ENCODE data around the gene CLDN19. TPM values are rescaled to one million over a fixed set of nuclear protein-coding genes. Genes with fewer than 3 reads are reported as not detected.

Gene CLDN19
- total and polyA plus RNA-seq, 2 of the 8 experiments (the other 6 are each of a cell fraction or from before 2014, with no cell fraction given): 9.7 to 17.2 TPM

DNA sequence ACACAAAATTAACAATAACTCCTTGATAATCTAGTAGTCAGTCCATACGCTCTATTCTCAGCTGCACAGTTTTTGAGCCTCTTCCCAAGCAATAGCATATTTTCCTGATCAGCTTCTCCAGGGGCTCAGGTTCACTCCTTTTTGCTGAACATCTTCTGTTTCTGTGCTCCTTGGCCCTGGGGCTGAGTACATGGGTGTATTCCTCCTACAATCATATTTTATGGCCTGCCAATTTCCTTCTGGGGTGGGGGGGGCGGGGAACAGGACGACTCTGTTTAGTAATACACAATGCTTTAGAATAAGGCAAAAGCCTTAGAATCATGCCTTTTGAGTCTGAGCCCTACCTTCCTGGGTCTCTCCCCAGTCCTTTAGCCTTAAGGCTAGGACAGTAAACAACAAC, 8.5 kb downstream of the CLDN19 start:
- no peak overlapping the region for H2BK5ac ChIP-seq (ENCODE audit: low read depth, low read length)
- H3K9me3 ChIP-seq (ENCODE audit: insufficient read depth in 2 of 2, low read depth in 1 of 2, low read length in 1 of 2): no peaks in the 10 kb centered on the region
- H3K4ac ChIP-seq (replicated peaks; ENCODE audit: insufficient read length, low read depth, low read length): no peak overlapping the region
- H4K91ac ChIP-seq (replicated peaks; ENCODE audit: insufficient read length, low read length): no peak overlapping the region
- no peak overlapping the region for H3K18ac ChIP-seq (ENCODE audit: extremely low read depth, low read length)
- no peak overlapping the region for H2BK20ac ChIP-seq (ENCODE audit: low read length)
- H2AK5ac ChIP-seq (ENCODE audit: low read depth, low read length): no peak overlapping the region
- H2AFZ ChIP-seq (ENCODE audit: low read length): no peak overlapping the region
- H3K4me1 ChIP-seq (replicated peaks in 1 of 4; ENCODE audit: control insufficient read depth in 3 of 4, insufficient read depth in 4 of 4, low read length in 3 of 4): peaks cover 0 to 3% (median 0%) of the 10 kb centered on the region in 4 experiments; a peak in 1 of 7 replicates
- H3K9ac ChIP-seq (replicated peaks in 1 of 4; ENCODE audit: extremely low read depth in 1 of 4, low read depth in 3 of 4, low read length in 3 of 4): no peak overlapping the region
- no peaks in the 10 kb centered on the region for H3K79me1 ChIP-seq (ENCODE audit: low read depth, low read length)
- H3K79me2 ChIP-seq (ENCODE audit: control insufficient read depth in 1 of 2, insufficient read depth in 2 of 2, low read length in 2 of 2): no peaks in the 10 kb centered on the region
- CTCF ChIA-PET (ENCODE audit: partially characterized antibody): interaction anchor here (0.6 to 1.4 kb wide), 6 partner anchors 15 to 571 kb away, joined by 3 to 4 read pairs (median 3); no protein-coding TSS in a partner anchor
- no peak overlapping the region for H3K23ac ChIP-seq (ENCODE audit: insufficient read length)
- no peak overlapping the region for H3K56ac ChIP-seq (replicated peaks; ENCODE audit: insufficient read length, low read depth, low read length)
- no peak overlapping the region for H4K8ac ChIP-seq (ENCODE audit: extremely low read depth, insufficient read depth, low read length)
- H2BK12ac ChIP-seq (ENCODE audit: low read depth, low read length): no peak overlapping the region
- TF ChIP-seq, protein P1, sequence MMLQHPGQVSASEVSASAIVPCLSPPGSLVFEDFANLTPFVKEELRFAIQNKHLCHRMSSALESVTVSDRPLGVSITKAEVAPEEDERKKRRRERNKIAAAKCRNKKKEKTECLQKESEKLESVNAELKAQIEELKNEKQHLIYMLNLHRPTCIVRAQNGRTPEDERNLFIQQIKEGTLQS (IDR thresholded peaks at IDR 0.05; ENCODE audit: insufficient read depth, low read depth, low read length): no peak
- TF ChIP-seq RNF2 (IDR thresholded peaks at IDR 0.05; ENCODE audit: borderline replicate concordance, low read depth, low read length, missing control alignments, poor library complexity, severe bottlenecking) (no peak), BACH1 (IDR thresholded peaks at IDR 0.05; ENCODE audit: low read length) (no peak), CHD1 (IDR thresholded peaks at IDR 0.05; ENCODE audit: low read depth, low read length) (no peak), CEBPB (IDR thresholded peaks at IDR 0.05; ENCODE audit: low read depth, low read length) (no peak), RXRA (IDR thresholded peaks at IDR 0.05; ENCODE audit: insufficient read depth, low read depth, low read length) (no peak)
- TF ChIP-seq, protein P2, sequence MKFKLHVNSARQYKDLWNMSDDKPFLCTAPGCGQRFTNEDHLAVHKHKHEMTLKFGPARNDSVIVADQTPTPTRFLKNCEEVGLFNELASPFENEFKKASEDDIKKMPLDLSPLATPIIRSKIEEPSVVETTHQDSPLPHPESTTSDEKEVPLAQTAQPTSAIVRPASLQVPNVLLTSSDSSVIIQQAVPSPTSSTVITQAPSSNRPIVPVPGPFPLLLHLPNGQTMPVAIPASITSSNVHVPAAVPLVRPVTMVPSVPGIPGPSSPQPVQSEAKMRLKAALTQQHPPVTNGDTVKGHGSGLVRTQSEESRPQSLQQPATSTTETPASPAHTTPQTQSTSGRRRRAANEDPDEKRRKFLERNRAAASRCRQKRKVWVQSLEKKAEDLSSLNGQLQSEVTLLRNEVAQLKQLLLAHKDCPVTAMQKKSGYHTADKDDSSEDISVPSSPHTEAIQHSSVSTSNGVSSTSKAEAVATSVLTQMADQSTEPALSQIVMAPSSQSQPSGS (IDR thresholded peaks at IDR 0.05; ENCODE audit: low read length): no peak
- H3K4me3 ChIP-seq (ENCODE audit: extremely low read depth in 1 of 4, insufficient read depth in 2 of 4, low read depth in 3 of 4, low read length in 4 of 4): no peak overlapping the region
- no peak overlapping the region for H3K4me2 ChIP-seq (ENCODE audit: insufficient read depth in 1 of 2, low read depth in 2 of 2, low read length in 2 of 2)
- no peaks in the 10 kb centered on the region for H3K36me3 ChIP-seq (ENCODE audit: control insufficient read depth in 2 of 4, insufficient read depth in 4 of 4, low read length in 3 of 4)
- DNase-seq (ENCODE audit: low read depth in 1 of 2, low spot score in 2 of 2) (peak in 1 of 2 experiments; percentile 30), FAIRE-seq (no peak)
- no peak overlapping the region for H4K5ac ChIP-seq (ENCODE audit: insufficient read length, low read depth, low read length)
- H3K27me3 ChIP-seq (replicated peaks in 1 of 4; ENCODE audit: control insufficient read depth in 3 of 4, extremely low read depth in 1 of 4, insufficient read depth in 3 of 4, low read length in 3 of 4): no peaks in the 10 kb centered on the region
- no peak overlapping the region for H3K14ac ChIP-seq (ENCODE audit: insufficient read length)
- no peak overlapping the region for H3K27ac ChIP-seq (ENCODE audit: low read depth, low read length)
- H2BK15ac ChIP-seq (ENCODE audit: low read length): no peak overlapping the region
- POLR2A ChIA-PET (ENCODE audit: partially characterized antibody): interaction anchor here (0.6 to 1.4 kb wide), 3 partner anchors 8 to 49 kb away, joined by 3 to 7 read pairs (median 5); partner anchors contain the start of gene YBX1
- no peaks in the 10 kb centered on the region for H3K23me2 ChIP-seq (ENCODE audit: low read depth, low read length)
- 87% methylated on average over 3 of the region's 3 CpGs; no CpG with 5 or more reads in 1 of the 2 experiments for WGBS, 2 experiments (ENCODE audit: extremely low coverage in 1 of 2, insufficient coverage in 1 of 2, insufficient read length in 1 of 2, insufficient replicate concordance in 2 of 2, low coverage in 1 of 2, low lambda C conversion rate in 2 of 2, missing lambda C conversion rate in 1 of 2)
- H4K20me1 ChIP-seq (replicated peaks in 1 of 2; ENCODE audit: control insufficient read depth in 1 of 2, insufficient read depth in 2 of 2, low read length in 2 of 2): peaks cover 0 to 3% of the 10 kb centered on the region in 2 experiments
- no peak overlapping the region for H2BK120ac ChIP-seq (replicated peaks; ENCODE audit: low read depth, low read length)

Data from H1 (cell line).